IMR-90 (cell line): Measurements from ENCODE around the gene ATXN3L. TPM values are rescaled to one million over a fixed set of nuclear protein-coding genes. Genes with fewer than 3 reads are reported as not detected.
A peak's percentile ranks its signal among the peaks of the same experiment; 100 is the strongest.

ENCODE experiments used
- ATAC-seq: fragments of 200-7000 bp; cut with Tn5 transposase; 2 replicates; pipeline ENCODE4 v1.9.1; 2020; ENCODE audit warnings: low read depth, mild to moderate bottlenecking, moderate library complexity
- BruUV-seq: library from RNA; stranded (reverse); fragments of 400-500 nt; replicated peaks from 2 replicates; lab custom pipeline; 2021; lab: Mats Ljungman, UMichigan
- CTCF ChIA-PET: fragments of 300-600 bp; formaldehyde crosslinking; extraction: SDS; loops from one replicate; lab custom pipeline; 2021; ENCODE audit warnings: antibody characterized with exemption; lab: Yijun Ruan, JAX
- POLR2A ChIA-PET: fragments of 300-600 bp; sonication (Branson Sonifier 250); formaldehyde crosslinking; loops from one replicate; lab custom pipeline; 2022; ENCODE audit warnings: antibody characterized with exemption; ENCODE audit not compliant: unreplicated experiment; lab: Charles Lee
- DNase-seq: peaks from one replicate; pipeline ENCODE4 v3.0.0; 2013
- H2AFZ ChIP-seq: replicated peaks from 2 replicates; pipeline ENCODE3; 2013; ENCODE audit warnings: low read length, mild to moderate bottlenecking; ENCODE audit not compliant: poor library complexity
- H2AK5ac ChIP-seq: 2 replicates; pipeline ENCODE4 v1.6.1; 2013; ENCODE audit warnings: low read depth, low read length, inconsistent platforms
- H2AK9ac ChIP-seq: replicated peaks from 2 replicates; pipeline ENCODE3; 2013; ENCODE audit warnings: mild to moderate bottlenecking, low read depth, low read length, moderate library complexity; ENCODE audit not compliant: poor library complexity
- H2BK120ac ChIP-seq: 2 replicates; pipeline ENCODE4 v1.6.1; 2013; ENCODE audit warnings: low read depth, low read length, inconsistent platforms
- H2BK15ac ChIP-seq: 3 replicates; pipeline ENCODE4 v1.6.1; 2013; ENCODE audit warnings: low read depth, low read length, inconsistent platforms
- H2BK20ac ChIP-seq: 2 replicates; pipeline ENCODE4 v1.6.1; 2013; ENCODE audit warnings: low read depth, mild to moderate bottlenecking, inconsistent platforms, low read length, moderate library complexity
- H2BK5ac ChIP-seq: 2 replicates; pipeline ENCODE4 v1.6.1; 2013; ENCODE audit warnings: mild to moderate bottlenecking, low read depth, low read length, inconsistent platforms; ENCODE audit not compliant: poor library complexity, severe bottlenecking
- H3K14ac ChIP-seq: replicated peaks from 2 replicates; pipeline ENCODE4 v1.6.1; 2013; ENCODE audit warnings: low read depth, low read length, inconsistent platforms
- H3K18ac ChIP-seq: 2 replicates; pipeline ENCODE4 v1.6.1; 2013; ENCODE audit warnings: low read depth, low read length, control low read depth
- H3K23ac ChIP-seq: 2 replicates; pipeline ENCODE4 v1.6.1; 2013; ENCODE audit warnings: low read depth, low read length, inconsistent platforms
- H3K27ac ChIP-seq: 2 replicates; pipeline ENCODE4 v1.5.1; 2013; ENCODE audit warnings: mild to moderate bottlenecking, control low read depth, low read length; ENCODE audit not compliant: insufficient read depth
- H3K27me3 ChIP-seq: 2 replicates; pipeline ENCODE4 v1.6.1; 2013; ENCODE audit warnings: low read length; ENCODE audit not compliant: control insufficient read depth, insufficient read depth
- H3K36me3 ChIP-seq: 2 replicates; pipeline ENCODE4 v1.6.1; 2013; ENCODE audit warnings: low read length, mixed read lengths; ENCODE audit not compliant: control insufficient read depth, insufficient read depth
- H3K4ac ChIP-seq: 2 replicates; pipeline ENCODE4 v1.6.1; 2013; ENCODE audit warnings: low read depth, low read length, inconsistent platforms
- H3K4me1 ChIP-seq: 2 replicates; pipeline ENCODE4 v1.6.1; 2013; ENCODE audit warnings: low read length, mixed read lengths; ENCODE audit not compliant: control insufficient read depth, insufficient read depth
- H3K4me2 ChIP-seq: 2 replicates; pipeline ENCODE4 v1.6.1; 2013; ENCODE audit warnings: low read depth, mild to moderate bottlenecking, control low read depth, low read length, moderate library complexity
- H3K4me3 ChIP-seq: 2 replicates; pipeline ENCODE4 v1.5.1; 2013; ENCODE audit warnings: low read depth, mild to moderate bottlenecking, control low read depth, low read length, moderate library complexity; ENCODE audit not compliant: insufficient read depth
- H3K56ac ChIP-seq: 2 replicates; pipeline ENCODE4 v1.6.1; 2013; ENCODE audit warnings: low read length, inconsistent platforms; ENCODE audit not compliant: insufficient read depth; ENCODE audit errors: extremely low read depth
- H3K79me1 ChIP-seq, 2 experiments: 2 replicates each; pipeline ENCODE4 v1.6.1; 2013; ENCODE audit warnings: low read length in 2 of 2, inconsistent platforms in 1 of 2, low read depth in 1 of 2
- H3K9ac ChIP-seq: 2 replicates; pipeline ENCODE4 v1.6.1; 2013; ENCODE audit warnings: low read depth, low read length, control low read depth
- H3K9me1 ChIP-seq: 2 replicates; pipeline ENCODE4 v1.6.1; 2013; ENCODE audit warnings: low read length, inconsistent platforms; ENCODE audit not compliant: insufficient read depth
- H3K9me3 ChIP-seq: 2 replicates; pipeline ENCODE4 v1.6.1; 2013; ENCODE audit warnings: low read length; ENCODE audit not compliant: control insufficient read depth, insufficient read depth
- H4K20me1 ChIP-seq: 2 replicates; pipeline ENCODE4 v1.6.1; 2013; ENCODE audit warnings: low read length, inconsistent platforms; ENCODE audit not compliant: insufficient read depth
- H4K5ac ChIP-seq: 2 replicates; pipeline ENCODE4 v1.6.1; 2013; ENCODE audit warnings: mild to moderate bottlenecking, low read depth, low read length, control low read depth
- H4K8ac ChIP-seq, 2 experiments: 2 replicates each; pipeline ENCODE4 v1.6.1; 2013; ENCODE audit warnings: low read depth in 2 of 2, low read length in 2 of 2, control low read depth in 1 of 2, inconsistent platforms in 1 of 2
- H4K91ac ChIP-seq: 2 replicates; pipeline ENCODE4 v1.6.1; 2013; ENCODE audit warnings: low read depth, low read length, inconsistent platforms; ENCODE audit not compliant: insufficient read depth
- BHLHE40 ChIP-seq: fragments of 150-350 bp; IDR thresholded peaks from 2 replicates; pipeline ENCODE4 v1.6.1; 2016; ENCODE audit warnings: mild to moderate bottlenecking, low read depth, low read length
- CEBPB ChIP-seq: IDR thresholded peaks from 2 replicates; pipeline ENCODE4 v1.6.1; 2012; ENCODE audit warnings: low read depth, low read length, improper control_type of control experiment
- MAZ ChIP-seq: IDR thresholded peaks from 2 replicates; pipeline ENCODE4 v1.6.1; 2012; ENCODE audit warnings: low read depth, mild to moderate bottlenecking, low read length, improper control_type of control experiment, moderate library complexity, borderline replicate concordance
- NFE2L2 ChIP-seq: fragments of 150-350 bp; IDR thresholded peaks from 2 replicates; pipeline ENCODE4 v1.6.1; 2016; ENCODE audit warnings: low read depth, mild to moderate bottlenecking, low read length
- POLR2A ChIP-seq: IDR thresholded peaks from 2 replicates; pipeline ENCODE4 v1.6.1; 2012; ENCODE audit warnings: mild to moderate bottlenecking, low read depth, low read length
- WGBS, 2 experiments: methylation state at CpG; one replicate each; pipeline versions ENCODE4 v1.1.5 to v1.1.7; 2013; ENCODE audit warnings: missing lambda C conversion rate in 2 of 2; ENCODE audit not compliant: insufficient read length in 1 of 2; ENCODE audit errors: extremely low coverage in 2 of 2; 5-methylcytosine and 5-hydroxymethylcytosine counted together
- dilution Hi-C: fragments of 300-500 bp; cut with HindIII; formaldehyde crosslinking; loops from one replicate; pipeline ENCODE4 v1.14.3; 2018; ENCODE audit warnings: low sequenced_read_pairs; ENCODE audit not compliant: unreplicated experiment
- in situ Hi-C: fragments of 300-500 bp; cut with MboI; formaldehyde crosslinking; loops from 3 replicates; pipeline ENCODE4 v1.14.3; 2019; ENCODE audit warnings: low sequenced_read_pairs, inconsistent platforms, mixed read lengths
- intact Hi-C: fragments of 100-400 bp; cut with micrococcal nuclease; formaldehyde crosslinking; loops from 2 replicates; pipeline ENCODE4 v1.10.0; 2022
- polyA plus RNA-seq, 3 experiments: library from polyadenylated mRNA; depleted of rRNA; stranded (reverse); fragments of >200 nt; gene quantifications; 2 replicates each; pipeline ENCODE4 v1.2.3, GENCODE V29; 2012; ENCODE audit warnings: low replicate concordance in 1 of 3
- total RNA-seq: library from RNA; depleted of rRNA; stranded (reverse); fragments of >200 nt; gene quantifications from 2 replicates; pipeline ENCODE4 v1.2.3, GENCODE V29; 2012

The ATXN3L gene
- total and polyA plus RNA-seq, 2 of the 4 experiments (the other 2 are of a cell fraction): not detected

DNA sequence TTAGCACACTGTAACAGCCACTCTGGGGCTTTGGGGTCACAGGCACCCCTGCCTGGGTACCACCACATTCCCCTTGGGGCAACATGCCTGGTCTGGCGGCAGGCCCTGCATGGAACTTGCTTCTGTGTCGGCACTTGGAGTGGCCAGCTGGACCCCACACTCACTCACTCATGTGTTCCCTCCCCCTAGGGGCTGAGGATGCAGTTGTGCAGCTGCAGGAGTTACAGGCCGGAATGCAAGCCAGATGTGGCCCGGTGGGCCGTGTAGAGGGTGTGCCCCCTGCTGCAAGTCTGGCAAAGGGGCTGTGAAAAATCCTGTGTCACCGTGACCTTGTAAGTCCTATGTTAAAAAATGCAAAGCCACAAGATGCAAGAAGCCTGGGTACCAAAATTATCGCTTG, 34.2 kb downstream of the ATXN3L start:
- Histone ChIP-seq H3K23ac (no peak overlapping the region), H2AK5ac (peak overlapping the region; percentile 48; the same call in 1 of the 2 replicates), H3K9me3 (no peaks in the 10 kb centered on the region; the same call in 1 of the 2 replicates), H3K4me1 (peaks cover 11% of the 10 kb centered on the region; the same call in 1 of the 2 replicates), H3K79me1 (no peaks in the 10 kb centered on the region), H3K27me3 (no peaks in the 10 kb centered on the region), H4K5ac (no peak overlapping the region), H2AFZ (peak overlapping the region; percentile 33), H3K4me3 (no peak overlapping the region), H3K14ac (no peak overlapping the region), H4K8ac (no peak overlapping the region; a peak in 1 of 4 replicates), H2BK120ac (no peak overlapping the region), H2AK9ac (peak overlapping the region; percentile 5), H4K91ac (no peak overlapping the region), H3K9ac (no peak overlapping the region), H3K36me3 (no peaks in the 10 kb centered on the region), H3K9me1 (no peaks in the 10 kb centered on the region), H2BK15ac (no peak overlapping the region; the same call in 2 of the 3 replicates), H4K20me1 (no peaks in the 10 kb centered on the region), H3K18ac (no peak overlapping the region; the same call in 1 of the 2 replicates), H3K27ac (peak overlapping the region; percentile 14; the same call in 1 of the 2 replicates), H3K4me2 (no peak overlapping the region), H3K56ac (no peak overlapping the region), H3K4ac (0 out of 2 replicates have a peak overlapping the region, but pooled peaks have one; percentile 79), H2BK20ac (0 out of 2 replicates have a peak overlapping the region, but pooled peaks have one; percentile 28), H2BK5ac (peak overlapping the region; percentile 30)
- intact Hi-C loops (loop anchor here (2.0 to 5.0 kb wide), 2 partner anchors 203 to 308 kb away; partner anchors contain the start of gene TMSB4X), in situ Hi-C loops (no loop called here), dilution Hi-C loops (no loop called here)
- no peak for ATAC-seq
- no peak for DNase-seq
- BruUV-seq: no TSS peak
- 83% methylated on average over 2 of the region's 7 CpGs; no CpG with 5 or more reads in 1 of the 2 experiments for WGBS, 2 experiments
- TF ChIP-seq CEBPB: no peak
- TF ChIP-seq NFE2L2: no peak
- no peak for TF ChIP-seq POLR2A
- no peak for TF ChIP-seq BHLHE40
- no peak for TF ChIP-seq MAZ
- POLR2A ChIA-PET: no interaction called here
- CTCF ChIA-PET: no interaction called here
